ENCODE results near the gene NXPH2. TPM values are rescaled to one million over a fixed set of nuclear protein-coding genes. Genes with fewer than 3 reads are reported as not detected.
A peak's percentile ranks its signal among the peaks of the same experiment; 100 is the strongest.

Gene NXPH2
- total and polyA plus RNA-seq, 2 of the 13 experiments (the other 11 are each of a cell fraction or from before 2014, with no cell fraction given), result not detected

- TF ChIP-seq, protein P1, sequence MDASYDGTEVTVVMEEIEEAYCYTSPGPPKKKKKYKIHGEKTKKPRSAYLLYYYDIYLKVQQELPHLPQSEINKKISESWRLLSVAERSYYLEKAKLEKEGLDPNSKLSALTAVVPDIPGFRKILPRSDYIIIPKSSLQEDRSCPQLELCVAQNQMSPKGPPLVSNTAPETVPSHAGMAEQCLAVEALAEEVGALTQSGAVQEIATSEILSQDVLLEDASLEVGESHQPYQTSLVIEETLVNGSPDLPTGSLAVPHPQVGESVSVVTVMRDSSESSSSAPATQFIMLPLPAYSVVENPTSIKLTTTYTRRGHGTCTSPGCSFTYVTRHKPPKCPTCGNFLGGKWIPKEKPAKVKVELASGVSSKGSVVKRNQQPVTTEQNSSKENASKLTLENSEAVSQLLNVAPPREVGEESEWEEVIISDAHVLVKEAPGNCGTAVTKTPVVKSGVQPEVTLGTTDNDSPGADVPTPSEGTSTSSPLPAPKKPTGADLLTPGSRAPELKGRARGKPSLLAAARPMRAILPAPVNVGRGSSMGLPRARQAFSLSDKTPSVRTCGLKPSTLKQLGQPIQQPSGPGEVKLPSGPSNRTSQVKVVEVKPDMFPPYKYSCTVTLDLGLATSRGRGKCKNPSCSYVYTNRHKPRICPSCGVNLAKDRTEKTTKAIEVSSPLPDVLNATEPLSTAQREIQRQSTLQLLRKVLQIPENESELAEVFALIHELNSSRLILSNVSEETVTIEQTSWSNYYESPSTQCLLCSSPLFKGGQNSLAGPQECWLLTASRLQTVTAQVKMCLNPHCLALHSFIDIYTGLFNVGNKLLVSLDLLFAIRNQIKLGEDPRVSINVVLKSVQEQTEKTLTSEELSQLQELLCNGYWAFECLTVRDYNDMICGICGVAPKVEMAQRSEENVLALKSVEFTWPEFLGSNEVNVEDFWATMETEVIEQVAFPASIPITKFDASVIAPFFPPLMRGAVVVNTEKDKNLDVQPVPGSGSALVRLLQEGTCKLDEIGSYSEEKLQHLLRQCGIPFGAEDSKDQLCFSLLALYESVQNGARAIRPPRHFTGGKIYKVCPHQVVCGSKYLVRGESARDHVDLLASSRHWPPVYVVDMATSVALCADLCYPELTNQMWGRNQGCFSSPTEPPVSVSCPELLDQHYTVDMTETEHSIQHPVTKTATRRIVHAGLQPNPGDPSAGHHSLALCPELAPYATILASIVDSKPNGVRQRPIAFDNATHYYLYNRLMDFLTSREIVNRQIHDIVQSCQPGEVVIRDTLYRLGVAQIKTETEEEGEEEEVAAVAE (CRISPR knock-in tag; IDR thresholded peaks at IDR 0.05; ENCODE audit: borderline replicate concordance), result no peak
- no peak for TF ChIP-seq ZNF597 (CRISPR knock-in tag; IDR thresholded peaks at IDR 0.05)
- no peak for TF ChIP-seq ZNF432 (CRISPR knock-in tag; IDR thresholded peaks at IDR 0.05; ENCODE audit: borderline replicate concordance)
- TF ChIP-seq, protein P2, sequence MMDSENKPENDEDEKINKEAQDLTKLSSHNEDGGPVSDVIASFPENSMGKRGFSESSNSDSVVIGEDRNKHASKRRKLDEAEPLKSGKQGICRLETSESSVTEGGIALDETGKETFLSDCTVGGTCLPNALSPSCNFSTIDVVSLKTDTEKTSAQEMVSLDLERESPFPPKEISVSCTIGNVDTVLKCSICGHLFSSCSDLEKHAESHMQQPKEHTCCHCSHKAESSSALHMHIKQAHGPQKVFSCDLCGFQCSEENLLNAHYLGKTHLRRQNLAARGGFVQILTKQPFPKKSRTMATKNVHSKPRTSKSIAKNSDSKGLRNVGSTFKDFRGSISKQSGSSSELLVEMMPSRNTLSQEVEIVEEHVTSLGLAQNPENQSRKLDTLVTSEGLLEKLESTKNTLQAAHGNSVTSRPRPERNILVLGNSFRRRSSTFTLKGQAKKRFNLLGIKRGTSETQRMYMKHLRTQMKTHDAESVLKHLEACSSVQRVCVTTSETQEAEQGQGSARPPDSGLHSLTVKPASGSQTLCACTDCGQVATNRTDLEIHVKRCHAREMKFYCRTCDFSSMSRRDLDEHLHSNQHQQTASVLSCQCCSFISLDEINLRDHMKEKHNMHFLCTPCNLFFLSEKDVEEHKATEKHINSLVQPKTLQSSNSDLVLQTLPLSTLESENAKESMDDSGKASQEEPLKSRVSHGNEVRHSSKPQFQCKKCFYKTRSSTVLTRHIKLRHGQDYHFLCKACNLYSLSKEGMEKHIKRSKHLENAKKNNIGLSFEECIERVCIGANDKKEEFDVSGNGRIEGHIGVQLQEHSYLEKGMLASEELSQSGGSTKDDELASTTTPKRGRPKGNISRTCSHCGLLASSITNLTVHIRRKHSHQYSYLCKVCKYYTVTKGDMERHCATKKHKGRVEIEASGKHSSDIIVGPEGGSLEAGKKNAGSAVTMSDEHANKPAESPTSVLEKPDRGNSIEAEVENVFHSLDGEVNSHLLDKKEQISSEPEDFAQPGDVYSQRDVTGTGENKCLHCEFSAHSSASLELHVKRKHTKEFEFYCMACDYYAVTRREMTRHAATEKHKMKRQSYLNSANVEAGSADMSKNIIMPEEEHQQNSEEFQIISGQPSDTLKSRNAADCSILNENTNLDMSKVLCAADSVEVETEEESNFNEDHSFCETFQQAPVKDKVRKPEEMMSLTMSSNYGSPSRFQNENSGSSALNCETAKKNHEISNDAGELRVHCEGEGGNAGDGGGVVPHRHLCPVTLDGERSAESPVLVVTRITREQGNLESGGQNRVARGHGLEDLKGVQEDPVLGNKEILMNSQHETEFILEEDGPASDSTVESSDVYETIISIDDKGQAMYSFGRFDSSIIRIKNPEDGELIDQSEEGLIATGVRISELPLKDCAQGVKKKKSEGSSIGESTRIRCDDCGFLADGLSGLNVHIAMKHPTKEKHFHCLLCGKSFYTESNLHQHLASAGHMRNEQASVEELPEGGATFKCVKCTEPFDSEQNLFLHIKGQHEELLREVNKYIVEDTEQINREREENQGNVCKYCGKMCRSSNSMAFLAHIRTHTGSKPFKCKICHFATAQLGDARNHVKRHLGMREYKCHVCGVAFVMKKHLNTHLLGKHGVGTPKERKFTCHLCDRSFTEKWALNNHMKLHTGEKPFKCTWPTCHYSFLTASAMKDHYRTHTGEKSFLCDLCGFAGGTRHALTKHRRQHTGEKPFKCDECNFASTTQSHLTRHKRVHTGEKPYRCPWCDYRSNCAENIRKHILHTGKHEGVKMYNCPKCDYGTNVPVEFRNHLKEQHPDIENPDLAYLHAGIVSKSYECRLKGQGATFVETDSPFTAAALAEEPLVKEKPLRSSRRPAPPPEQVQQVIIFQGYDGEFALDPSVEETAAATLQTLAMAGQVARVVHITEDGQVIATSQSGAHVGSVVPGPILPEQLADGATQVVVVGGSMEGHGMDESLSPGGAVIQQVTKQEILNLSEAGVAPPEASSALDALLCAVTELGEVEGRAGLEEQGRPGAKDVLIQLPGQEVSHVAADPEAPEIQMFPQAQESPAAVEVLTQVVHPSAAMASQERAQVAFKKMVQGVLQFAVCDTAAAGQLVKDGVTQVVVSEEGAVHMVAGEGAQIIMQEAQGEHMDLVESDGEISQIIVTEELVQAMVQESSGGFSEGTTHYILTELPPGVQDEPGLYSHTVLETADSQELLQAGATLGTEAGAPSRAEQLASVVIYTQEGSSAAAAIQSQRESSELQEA (CRISPR knock-in tag; IDR thresholded peaks at IDR 0.05; ENCODE audit: not compliant biosample characterization), result no peak
- TF ChIP-seq RBAK (CRISPR knock-in tag; IDR thresholded peaks at IDR 0.05), result no peak
- TF ChIP-seq ZNF713 (CRISPR knock-in tag; IDR thresholded peaks at IDR 0.05), result no peak
- peak; percentile 84 for TF ChIP-seq GATAD2A (CRISPR knock-in tag; IDR thresholded peaks at IDR 0.05)
- no peak for TF ChIP-seq STAT6 (CRISPR knock-in tag; IDR thresholded peaks at IDR 0.05; ENCODE audit: borderline replicate concordance)
- no peak for TF ChIP-seq NFE2 (CRISPR knock-in tag; IDR thresholded peaks at IDR 0.05)
Measured at GRCh38 chr2:138720035-138720838, 60.0 kb downstream of the NXPH2 start (continued).

All from HepG2 (cell line).